Stimulated activated naive CD8-positive, alpha-beta T cell treated with anti-CD3 and anti-CD28 coated beads, Interleukin-15, Interleukin-2, amounts not matched to agents 100 U/mL and 50 U/mL, for 24 hours (primary cell): Measurements from ENCODE around the gene ISYNA1.

Experiments
- ATAC-seq: fragments of 150-1000 bp; cut with Tn5 transposase; one replicate; pipeline ENCODE4 v1.10.0; 2021
- DNase-seq: peaks from one replicate; pipeline ENCODE4 v3.0.0; 2021

The ISYNA1 gene

GRCh38 chr19:18467978-18468377 is 30.0 kb upstream of the ISYNA1 start:
- ATAC-seq = no peak
- DNase-seq = no peak

- DNase-seq (no peak), ATAC-seq (no peak)
Observed at GRCh38 chr19:18466354-18466753, 28.4 kb upstream of the ISYNA1 start.

- DNase-seq = no peak
- ATAC-seq = no peak
Observed at GRCh38 chr19:18465964-18466339, 28.0 kb upstream of the ISYNA1 start.

GRCh38 chr19:18465214-18465963 is 27.5 kb upstream of the ISYNA1 start:
- DNase-seq = no peak
- no peak for ATAC-seq

GRCh38 chr19:18464646-18465045 is 26.7 kb upstream of the ISYNA1 start:
- ATAC-seq (no peak), DNase-seq (no peak)

GRCh38 chr19:18461471-18461870 is 23.5 kb upstream of the ISYNA1 start:
- no peak for DNase-seq
- no peak for ATAC-seq

- ATAC-seq (no peak), DNase-seq (no peak)
Observed at GRCh38 chr19:18460900-18461299, 23.0 kb upstream of the ISYNA1 start.

- no peak for DNase-seq
Observed at GRCh38 chr19:18457483-18458331, 19.8 kb upstream of the ISYNA1 start.

GRCh38 chr19:18456974-18457373 is 19.0 kb upstream of the ISYNA1 start:
- DNase-seq (no peak), ATAC-seq (no peak)

More at GRCh38 chr19:18457483-18458331, 19.8 kb upstream of the ISYNA1 start:
- no peak for ATAC-seq

GRCh38 chr19:18456279-18456678 is 18.3 kb upstream of the ISYNA1 start:
- DNase-seq = no peak
- no peak for ATAC-seq

GRCh38 chr19:18453269-18454024 is 15.5 kb upstream of the ISYNA1 start:
- DNase-seq (no peak), ATAC-seq (no peak)

- ATAC-seq = no peak
Observed at GRCh38 chr19:18452386-18452785, 14.5 kb upstream of the ISYNA1 start.

GRCh38 chr19:18450931-18451836 is 13.3 kb upstream of the ISYNA1 start:
- peak; percentile 88 for ATAC-seq
- DNase-seq = peak; percentile 93

More at GRCh38 chr19:18452386-18452785, 14.5 kb upstream of the ISYNA1 start:
- DNase-seq = no peak

GRCh38 chr19:18450021-18450930 is 12.3 kb upstream of the ISYNA1 start:
- ATAC-seq = no peak

GRCh38 chr19:18449552-18449951 is 11.6 kb upstream of the ISYNA1 start:
- no peak for DNase-seq
- ATAC-seq = no peak

More at GRCh38 chr19:18450021-18450930, 12.3 kb upstream of the ISYNA1 start:
- DNase-seq = no peak

GRCh38 chr19:18446811-18447359 is 9.0 kb upstream of the ISYNA1 start:
- no peak for DNase-seq
- no peak for ATAC-seq

GRCh38 chr19:18446145-18446810 is 8.3 kb upstream of the ISYNA1 start:
- DNase-seq (no peak), ATAC-seq (no peak)

- DNase-seq (no peak), ATAC-seq (no peak)
Observed at GRCh38 chr19:18445262-18445948, 7.5 kb upstream of the ISYNA1 start.

- DNase-seq = no peak
- ATAC-seq = no peak
Observed at GRCh38 chr19:18444513-18444912, 6.6 kb upstream of the ISYNA1 start.
